IMR-90 (cell line): ENCODE results near the gene PPA2. TPM values are rescaled to one million over a fixed set of nuclear protein-coding genes. Genes with fewer than 3 reads are reported as not detected.
"Not testable (repeated sequence)": the region's sequence is repeated elsewhere in the genome, so short reads cannot be mapped to it uniquely, and the experiment has no call there.

ENCODE experiments used
- ATAC-seq: fragments of 200-7000 bp; cut with Tn5 transposase; 2 replicates; pipeline ENCODE4 v1.9.1; 2020; ENCODE audit warnings: low read depth, mild to moderate bottlenecking, moderate library complexity
- BruUV-seq: library from RNA; stranded (reverse); fragments of 400-500 nt; replicated peaks from 2 replicates; lab custom pipeline; 2021; lab: Mats Ljungman, UMichigan
- CTCF ChIA-PET: fragments of 300-600 bp; formaldehyde crosslinking; extraction: SDS; loops from one replicate; lab custom pipeline; 2021; ENCODE audit warnings: antibody characterized with exemption; lab: Yijun Ruan, JAX
- POLR2A ChIA-PET: fragments of 300-600 bp; sonication (Branson Sonifier 250); formaldehyde crosslinking; loops from one replicate; lab custom pipeline; 2022; ENCODE audit warnings: antibody characterized with exemption; ENCODE audit not compliant: unreplicated experiment; lab: Charles Lee
- DNase-seq: peaks from one replicate; pipeline ENCODE4 v3.0.0; 2013
- H2AFZ ChIP-seq: replicated peaks from 2 replicates; pipeline ENCODE3; 2013; ENCODE audit warnings: low read length, mild to moderate bottlenecking; ENCODE audit not compliant: poor library complexity
- H2AK5ac ChIP-seq: 2 replicates; pipeline ENCODE4 v1.6.1; 2013; ENCODE audit warnings: low read depth, low read length, inconsistent platforms
- H2AK9ac ChIP-seq: replicated peaks from 2 replicates; pipeline ENCODE3; 2013; ENCODE audit warnings: mild to moderate bottlenecking, low read depth, low read length, moderate library complexity; ENCODE audit not compliant: poor library complexity
- H2BK120ac ChIP-seq: 2 replicates; pipeline ENCODE4 v1.6.1; 2013; ENCODE audit warnings: low read depth, low read length, inconsistent platforms
- H2BK15ac ChIP-seq: 3 replicates; pipeline ENCODE4 v1.6.1; 2013; ENCODE audit warnings: low read depth, low read length, inconsistent platforms
- H2BK20ac ChIP-seq: 2 replicates; pipeline ENCODE4 v1.6.1; 2013; ENCODE audit warnings: low read depth, mild to moderate bottlenecking, inconsistent platforms, low read length, moderate library complexity
- H2BK5ac ChIP-seq: 2 replicates; pipeline ENCODE4 v1.6.1; 2013; ENCODE audit warnings: mild to moderate bottlenecking, low read depth, low read length, inconsistent platforms; ENCODE audit not compliant: poor library complexity, severe bottlenecking
- H3K14ac ChIP-seq: replicated peaks from 2 replicates; pipeline ENCODE4 v1.6.1; 2013; ENCODE audit warnings: low read depth, low read length, inconsistent platforms
- H3K18ac ChIP-seq: 2 replicates; pipeline ENCODE4 v1.6.1; 2013; ENCODE audit warnings: low read depth, low read length, control low read depth
- H3K23ac ChIP-seq: 2 replicates; pipeline ENCODE4 v1.6.1; 2013; ENCODE audit warnings: low read depth, low read length, inconsistent platforms
- H3K27ac ChIP-seq: 2 replicates; pipeline ENCODE4 v1.5.1; 2013; ENCODE audit warnings: mild to moderate bottlenecking, control low read depth, low read length; ENCODE audit not compliant: insufficient read depth
- H3K27me3 ChIP-seq: 2 replicates; pipeline ENCODE4 v1.6.1; 2013; ENCODE audit warnings: low read length; ENCODE audit not compliant: control insufficient read depth, insufficient read depth
- H3K36me3 ChIP-seq: 2 replicates; pipeline ENCODE4 v1.6.1; 2013; ENCODE audit warnings: low read length, mixed read lengths; ENCODE audit not compliant: control insufficient read depth, insufficient read depth
- H3K4ac ChIP-seq: 2 replicates; pipeline ENCODE4 v1.6.1; 2013; ENCODE audit warnings: low read depth, low read length, inconsistent platforms
- H3K4me1 ChIP-seq: 2 replicates; pipeline ENCODE4 v1.6.1; 2013; ENCODE audit warnings: low read length, mixed read lengths; ENCODE audit not compliant: control insufficient read depth, insufficient read depth
- H3K4me2 ChIP-seq: 2 replicates; pipeline ENCODE4 v1.6.1; 2013; ENCODE audit warnings: low read depth, mild to moderate bottlenecking, control low read depth, low read length, moderate library complexity
- H3K4me3 ChIP-seq: 2 replicates; pipeline ENCODE4 v1.5.1; 2013; ENCODE audit warnings: low read depth, mild to moderate bottlenecking, control low read depth, low read length, moderate library complexity; ENCODE audit not compliant: insufficient read depth
- H3K56ac ChIP-seq: 2 replicates; pipeline ENCODE4 v1.6.1; 2013; ENCODE audit warnings: low read length, inconsistent platforms; ENCODE audit not compliant: insufficient read depth; ENCODE audit errors: extremely low read depth
- H3K79me1 ChIP-seq, 2 experiments: 2 replicates each; pipeline ENCODE4 v1.6.1; 2013; ENCODE audit warnings: low read length in 2 of 2, inconsistent platforms in 1 of 2, low read depth in 1 of 2
- H3K9ac ChIP-seq: 2 replicates; pipeline ENCODE4 v1.6.1; 2013; ENCODE audit warnings: low read depth, low read length, control low read depth
- H3K9me1 ChIP-seq: 2 replicates; pipeline ENCODE4 v1.6.1; 2013; ENCODE audit warnings: low read length, inconsistent platforms; ENCODE audit not compliant: insufficient read depth
- H3K9me3 ChIP-seq: 2 replicates; pipeline ENCODE4 v1.6.1; 2013; ENCODE audit warnings: low read length; ENCODE audit not compliant: control insufficient read depth, insufficient read depth
- H4K20me1 ChIP-seq: 2 replicates; pipeline ENCODE4 v1.6.1; 2013; ENCODE audit warnings: low read length, inconsistent platforms; ENCODE audit not compliant: insufficient read depth
- H4K5ac ChIP-seq: 2 replicates; pipeline ENCODE4 v1.6.1; 2013; ENCODE audit warnings: mild to moderate bottlenecking, low read depth, low read length, control low read depth
- H4K8ac ChIP-seq, 2 experiments: 2 replicates each; pipeline ENCODE4 v1.6.1; 2013; ENCODE audit warnings: low read depth in 2 of 2, low read length in 2 of 2, control low read depth in 1 of 2, inconsistent platforms in 1 of 2
- H4K91ac ChIP-seq: 2 replicates; pipeline ENCODE4 v1.6.1; 2013; ENCODE audit warnings: low read depth, low read length, inconsistent platforms; ENCODE audit not compliant: insufficient read depth
- WGBS, 2 experiments: methylation state at CpG; one replicate each; pipeline versions ENCODE4 v1.1.5 to v1.1.7; 2013; ENCODE audit warnings: missing lambda C conversion rate in 2 of 2; ENCODE audit not compliant: insufficient read length in 1 of 2; ENCODE audit errors: extremely low coverage in 2 of 2; 5-methylcytosine and 5-hydroxymethylcytosine counted together
- dilution Hi-C: fragments of 300-500 bp; cut with HindIII; formaldehyde crosslinking; loops from one replicate; pipeline ENCODE4 v1.14.3; 2018; ENCODE audit warnings: low sequenced_read_pairs; ENCODE audit not compliant: unreplicated experiment
- in situ Hi-C: fragments of 300-500 bp; cut with MboI; formaldehyde crosslinking; loops from 3 replicates; pipeline ENCODE4 v1.14.3; 2019; ENCODE audit warnings: low sequenced_read_pairs, inconsistent platforms, mixed read lengths
- intact Hi-C: fragments of 100-400 bp; cut with micrococcal nuclease; formaldehyde crosslinking; loops from 2 replicates; pipeline ENCODE4 v1.10.0; 2022
- polyA plus RNA-seq, 3 experiments: library from polyadenylated mRNA; depleted of rRNA; stranded (reverse); fragments of >200 nt; gene quantifications; 2 replicates each; pipeline ENCODE4 v1.2.3, GENCODE V29; 2012; ENCODE audit warnings: low replicate concordance in 1 of 3
- total RNA-seq: library from RNA; depleted of rRNA; stranded (reverse); fragments of >200 nt; gene quantifications from 2 replicates; pipeline ENCODE4 v1.2.3, GENCODE V29; 2012

PPA2 gene
- total and polyA plus RNA-seq, 2 of the 4 experiments (the other 2 are of a cell fraction) = 43.1 to 52.5 TPM

GRCh38 chr4:105409135-105409534, 64.7 kb downstream of the PPA2 start:
- H3K23ac ChIP-seq, H4K5ac ChIP-seq, H2AK5ac ChIP-seq, DNase-seq, H3K4me3 ChIP-seq, H2BK120ac ChIP-seq, intact Hi-C loops, H3K27ac ChIP-seq, H3K79me1 ChIP-seq, H2BK15ac ChIP-seq, H2AK9ac ChIP-seq, H3K9ac ChIP-seq, H3K14ac ChIP-seq, H3K36me3 ChIP-seq, BruUV-seq, H3K56ac ChIP-seq, H3K9me1 ChIP-seq, ATAC-seq, H4K20me1 ChIP-seq, H4K8ac ChIP-seq, H3K4ac ChIP-seq, H2BK20ac ChIP-seq, H2AFZ ChIP-seq, in situ Hi-C loops, H3K4me1 ChIP-seq, H3K9me3 ChIP-seq, H3K4me2 ChIP-seq, H4K91ac ChIP-seq, POLR2A ChIA-PET, H3K18ac ChIP-seq, dilution Hi-C loops, H3K27me3 ChIP-seq: not testable (repeated sequence)
- 100% methylated on average over 7 of the region's 8 CpGs; no CpG with 5 or more reads in 1 of the 2 experiments for WGBS, 2 experiments
- CTCF ChIA-PET = interaction anchor here (0.9 kb wide), 1 partner anchor 47 kb away, joined by 3 read pairs; no protein-coding TSS in a partner anchor
- peak overlapping the region; percentile 4 for H2BK5ac ChIP-seq
